ENCODE results near the gene MUS81.

DNA sequence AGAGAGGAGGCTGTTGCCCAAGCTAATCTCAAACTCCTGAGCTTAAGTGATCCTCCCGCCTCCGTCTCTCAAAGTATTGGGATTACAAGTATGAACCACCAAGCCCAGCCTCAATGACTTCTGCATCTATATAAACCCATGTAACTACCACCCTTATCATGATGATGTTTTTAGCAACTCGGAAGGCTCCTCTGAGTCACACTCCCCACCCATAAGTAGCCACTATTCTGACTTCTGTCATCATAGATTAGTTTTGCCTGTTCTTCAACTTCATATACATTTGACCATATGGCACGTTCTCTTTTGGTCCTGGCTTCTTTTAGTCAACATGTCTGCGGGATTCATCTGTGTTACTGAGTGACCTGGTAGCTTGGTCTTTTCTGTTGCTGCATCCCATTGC, 46.4 kb downstream of the MUS81 start:
- TF ChIP-seq, protein P1, sequence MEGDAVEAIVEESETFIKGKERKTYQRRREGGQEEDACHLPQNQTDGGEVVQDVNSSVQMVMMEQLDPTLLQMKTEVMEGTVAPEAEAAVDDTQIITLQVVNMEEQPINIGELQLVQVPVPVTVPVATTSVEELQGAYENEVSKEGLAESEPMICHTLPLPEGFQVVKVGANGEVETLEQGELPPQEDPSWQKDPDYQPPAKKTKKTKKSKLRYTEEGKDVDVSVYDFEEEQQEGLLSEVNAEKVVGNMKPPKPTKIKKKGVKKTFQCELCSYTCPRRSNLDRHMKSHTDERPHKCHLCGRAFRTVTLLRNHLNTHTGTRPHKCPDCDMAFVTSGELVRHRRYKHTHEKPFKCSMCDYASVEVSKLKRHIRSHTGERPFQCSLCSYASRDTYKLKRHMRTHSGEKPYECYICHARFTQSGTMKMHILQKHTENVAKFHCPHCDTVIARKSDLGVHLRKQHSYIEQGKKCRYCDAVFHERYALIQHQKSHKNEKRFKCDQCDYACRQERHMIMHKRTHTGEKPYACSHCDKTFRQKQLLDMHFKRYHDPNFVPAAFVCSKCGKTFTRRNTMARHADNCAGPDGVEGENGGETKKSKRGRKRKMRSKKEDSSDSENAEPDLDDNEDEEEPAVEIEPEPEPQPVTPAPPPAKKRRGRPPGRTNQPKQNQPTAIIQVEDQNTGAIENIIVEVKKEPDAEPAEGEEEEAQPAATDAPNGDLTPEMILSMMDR (IDR thresholded peaks at IDR 0.05; ENCODE audit: borderline replicate concordance, extremely low read depth, low read length, poor library complexity, severe bottlenecking) = no peak
- no peak for TF ChIP-seq EZH2 (IDR thresholded peaks at IDR 0.05; ENCODE audit: borderline replicate concordance, low read depth, low read length, severe bottlenecking)
